Measurements from ENCODE around the gene PAFAH1B1.
"Not testable (repeated sequence)": the region's sequence is repeated elsewhere in the genome, so short reads cannot be mapped to it uniquely, and the experiment has no call there.

Gene PAFAH1B1

GRCh38 chr17:2649191-2649590 lies 55.7 kb downstream of the PAFAH1B1 start:
- TF ChIP-seq CTCF (IDR thresholded peaks at IDR 0.05; ENCODE audit: borderline replicate concordance, control extremely low read depth, extremely low read depth, insufficient read depth, missing control alignments) = no peak
- DNase-seq (ENCODE audit: low spot score) = no peak
- in situ Hi-C loops (cut with MboI; ENCODE audit: low sequenced_read_pairs, unreplicated experiment) = no loop called here

DNA sequence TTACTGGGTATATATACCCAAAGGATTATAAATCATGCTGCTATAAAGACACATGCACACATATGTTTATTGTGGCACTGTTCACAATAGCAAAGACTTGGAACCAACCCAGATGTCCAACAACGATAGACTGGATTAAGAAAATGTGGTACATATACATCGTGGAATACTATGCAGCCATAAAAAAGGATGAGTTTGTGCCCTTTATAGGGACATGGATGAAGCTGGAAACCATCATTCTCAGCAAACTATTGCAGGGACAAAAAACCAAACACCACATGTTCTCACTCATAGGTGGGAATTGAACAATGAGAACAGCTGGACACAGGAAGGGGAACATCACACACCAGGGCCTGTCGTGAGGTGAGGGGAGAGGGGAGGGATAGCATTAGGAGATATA lies 59.5 kb downstream of the PAFAH1B1 start:
- in situ Hi-C loops (cut with MboI; ENCODE audit: low sequenced_read_pairs, unreplicated experiment); DNase-seq (ENCODE audit: low spot score): not testable (repeated sequence)

DNA sequence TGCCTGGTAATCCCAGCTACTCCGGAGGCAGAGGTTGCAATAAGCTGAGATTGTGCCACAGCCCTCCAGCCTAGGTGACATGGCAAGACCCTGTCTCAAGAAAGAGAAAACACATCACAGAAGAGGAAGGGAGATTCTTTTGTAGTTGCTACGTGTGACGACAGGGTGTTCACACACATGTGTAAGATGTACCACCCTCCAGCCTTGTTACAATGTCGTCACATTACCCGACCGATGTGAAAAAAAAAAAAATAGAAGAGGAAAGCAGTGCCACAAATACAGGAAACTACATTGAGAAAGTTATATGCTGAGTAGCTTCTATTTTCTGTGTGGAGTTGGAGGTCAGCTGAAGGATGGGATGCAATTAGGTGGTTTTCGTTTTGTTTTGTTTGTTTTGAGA lies 62.1 kb downstream of the PAFAH1B1 start:
- in situ Hi-C loops (cut with MboI; ENCODE audit: low sequenced_read_pairs, unreplicated experiment) = no loop called here
- no peak for TF ChIP-seq CTCF (IDR thresholded peaks at IDR 0.05; ENCODE audit: borderline replicate concordance, control extremely low read depth, extremely low read depth, insufficient read depth, missing control alignments)
- no peak for DNase-seq (ENCODE audit: low spot score)

DNA sequence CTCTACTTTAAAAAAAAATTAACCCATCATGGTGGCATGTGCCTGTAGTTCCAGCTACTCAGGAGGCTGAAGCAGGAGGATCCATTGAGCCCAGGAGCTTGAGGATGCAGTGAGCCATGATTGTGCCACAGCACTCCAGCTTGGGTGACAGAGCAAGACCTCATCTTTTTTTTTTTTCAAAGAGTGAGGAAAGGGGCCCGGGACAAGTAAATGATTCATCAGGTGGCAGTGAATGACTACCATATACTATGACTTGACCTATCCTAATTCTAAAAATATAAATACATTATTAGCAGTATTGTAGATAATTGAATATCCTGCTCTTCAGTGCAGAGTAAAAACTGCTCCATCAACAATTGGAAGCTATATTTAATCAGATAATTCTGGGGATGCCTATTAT lies 62.8 kb downstream of the PAFAH1B1 start:
- no peak for TF ChIP-seq CTCF (IDR thresholded peaks at IDR 0.05; ENCODE audit: borderline replicate concordance, control extremely low read depth, extremely low read depth, insufficient read depth, missing control alignments)
- no peak for DNase-seq (ENCODE audit: low spot score)
- in situ Hi-C loops (cut with MboI; ENCODE audit: low sequenced_read_pairs, unreplicated experiment) = no loop called here

DNA sequence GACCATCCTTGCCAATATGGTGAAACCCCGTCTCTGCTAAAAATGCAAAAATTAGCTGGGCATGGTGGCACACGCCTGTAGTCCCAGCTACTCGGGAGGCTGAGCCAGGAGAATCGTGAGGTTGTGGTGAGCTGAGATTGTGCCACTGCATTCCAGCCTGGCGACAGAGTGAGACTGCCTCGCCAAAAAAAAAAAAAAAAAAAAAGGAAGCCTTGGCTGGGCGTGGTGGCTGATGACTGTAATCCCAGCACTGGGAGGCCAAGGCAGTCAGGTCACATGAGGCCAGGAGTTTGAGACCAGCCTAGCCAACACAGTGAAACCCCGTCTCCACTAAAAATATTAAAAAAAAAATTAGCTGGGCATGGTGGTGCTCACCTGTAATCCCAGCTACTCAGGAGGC lies 65.9 kb downstream of the PAFAH1B1 start:
- DNase-seq (ENCODE audit: low spot score); in situ Hi-C loops (cut with MboI; ENCODE audit: low sequenced_read_pairs, unreplicated experiment): not testable (repeated sequence)

- DNase-seq (ENCODE audit: low spot score); in situ Hi-C loops (cut with MboI; ENCODE audit: low sequenced_read_pairs, unreplicated experiment): not testable (repeated sequence)
Observed at GRCh38 chr17:2660410-2660809, 67.0 kb downstream of the PAFAH1B1 start.

DNA sequence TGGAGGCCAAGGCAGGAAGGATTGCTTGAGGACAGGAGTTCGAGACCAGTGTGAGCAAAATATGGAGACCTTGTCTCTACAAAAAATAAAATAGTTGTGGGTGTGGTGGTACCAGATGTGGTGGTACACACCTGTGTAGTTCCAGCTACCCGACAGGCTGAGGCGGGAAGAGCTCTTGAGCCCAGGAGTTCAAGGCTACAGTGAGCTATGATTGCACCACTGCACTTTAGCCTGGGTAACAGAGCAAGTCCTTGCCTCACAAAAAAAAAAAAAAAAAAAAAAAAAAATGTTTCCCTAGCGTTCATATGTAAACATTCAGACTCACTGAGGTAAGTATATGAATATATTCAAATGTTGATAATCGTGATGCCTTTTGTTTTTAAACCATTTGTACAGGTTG lies 78.6 kb downstream of the PAFAH1B1 start:
- no peak for DNase-seq (ENCODE audit: low spot score)
- in situ Hi-C loops (cut with MboI; ENCODE audit: low sequenced_read_pairs, unreplicated experiment) = no loop called here
- no peak for TF ChIP-seq CTCF (IDR thresholded peaks at IDR 0.05; ENCODE audit: borderline replicate concordance, control extremely low read depth, extremely low read depth, insufficient read depth, missing control alignments)

DNA sequence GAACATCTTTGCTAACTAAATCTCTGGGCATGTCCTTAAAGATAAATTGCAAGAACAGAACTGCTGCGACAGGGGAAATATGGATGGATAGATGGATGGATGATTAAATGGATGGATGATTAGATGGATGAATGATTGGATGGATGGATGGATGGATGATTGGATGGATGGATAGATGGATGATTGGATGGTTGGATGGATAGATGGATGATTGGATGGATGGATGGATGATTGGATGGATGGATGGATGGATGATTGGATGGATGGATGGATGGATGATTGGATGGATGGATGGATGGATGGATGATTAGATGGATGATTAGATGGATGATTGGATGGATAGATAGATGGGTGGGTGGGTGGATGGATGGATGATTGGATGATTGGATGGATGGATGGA lies 85.8 kb downstream of the PAFAH1B1 start:
- in situ Hi-C loops (cut with MboI; ENCODE audit: low sequenced_read_pairs, unreplicated experiment); DNase-seq (ENCODE audit: low spot score): not testable (repeated sequence)

GRCh38 chr17:2680961-2681360 lies 87.5 kb downstream of the PAFAH1B1 start:
- in situ Hi-C loops (cut with MboI; ENCODE audit: low sequenced_read_pairs, unreplicated experiment) = no loop called here
- no peak for DNase-seq (ENCODE audit: low spot score)
- TF ChIP-seq CTCF (IDR thresholded peaks at IDR 0.05; ENCODE audit: borderline replicate concordance, control extremely low read depth, extremely low read depth, insufficient read depth, missing control alignments) = no peak
